ENCODE measurements around the gene PDE8B. TPM values are rescaled to one million over a fixed set of nuclear protein-coding genes. Genes with fewer than 3 reads are reported as not detected.

PDE8B gene
- total and polyA plus RNA-seq, 12 donors = 0.27 to 5.6 (median 1.4) TPM

DNA sequence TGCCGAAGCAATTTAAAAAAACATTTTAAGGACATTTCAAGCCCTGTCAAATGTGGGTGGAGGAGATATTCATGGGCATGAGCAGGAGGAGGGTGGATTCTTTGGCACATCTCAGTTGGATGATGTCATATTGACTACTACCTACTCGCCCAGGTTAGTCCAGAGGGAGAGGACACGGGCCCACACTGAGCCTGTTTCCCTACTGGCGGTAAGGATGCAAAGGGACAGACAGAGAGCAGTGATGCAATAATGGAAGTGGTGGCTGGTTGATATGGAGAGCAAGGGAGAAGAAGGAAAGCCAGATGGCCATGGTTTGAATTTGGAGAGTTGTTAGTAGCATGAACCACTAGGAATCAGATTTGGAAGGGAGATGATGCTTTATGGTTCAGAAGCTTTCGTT is 34.1 kb upstream of the PDE8B start:
- intact Hi-C loops (cut with DNase I) = no loop called here
- Histone ChIP-seq H3K4me3 (no peak overlapping the region), H3K9me3 (no peaks in the 10 kb centered on the region), H3K36me3 (no peaks in the 10 kb centered on the region), H3K27ac (no peak overlapping the region), H3K27me3 (peaks cover 4 to 38% (median 23%) of the 10 kb centered on the region in 7 donors), H3K4me1 (peaks cover 4 to 15% (median 8%) of the 10 kb centered on the region in 9 donors)
- ATAC-seq (no peak), DNase-seq (no peak)
- TF ChIP-seq CTCF (IDR thresholded peaks at IDR 0.05) = no peak
- WGBS, 2 donors = 95 to 98% methylated on average over 5 of the region's 5 CpGs

- Histone ChIP-seq H3K27ac (no peak overlapping the region), H3K4me3 (no peak overlapping the region), H3K4me1 (peaks cover 4 to 23% (median 8%) of the 10 kb centered on the region in 9 donors), H3K36me3 (no peaks in the 10 kb centered on the region), H3K9me3 (no peaks in the 10 kb centered on the region), H3K27me3 (peaks cover 4 to 49% (median 23%) of the 10 kb centered on the region in 7 donors)
- ATAC-seq = no peak
- no peak for TF ChIP-seq CTCF (IDR thresholded peaks at IDR 0.05)
- intact Hi-C loops (cut with DNase I) = no loop called here
- WGBS, 2 donors = 91 to 96% methylated on average over 5 of the region's 5 CpGs
- no peak for DNase-seq
These were observed 32.9 kb upstream of the PDE8B start for GRCh38 chr5:77177576-77177975.

- H3K36me3 ChIP-seq = no peaks in the 10 kb centered on the region
- H3K27me3 ChIP-seq = peaks cover 4 to 61% (median 23%) of the 10 kb centered on the region in 7 donors
- peak in 7 of 8 donors; percentile 29 to 74 (median 65) for ATAC-seq
- 3% methylated on average over 69 of the region's 69 CpGs for WGBS, 2 donors
- H3K27ac ChIP-seq = no peak overlapping the region
- peaks cover 4 to 23% (median 8%) of the 10 kb centered on the region in 9 donors for H3K4me1 ChIP-seq
- no peak for TF ChIP-seq CTCF (IDR thresholded peaks at IDR 0.05)
- DNase-seq = peak in 1 of 2 donors; percentile 26
- peaks cover 0 to 6% (median 0%) of the 10 kb centered on the region in 11 donors for H3K9me3 ChIP-seq
- peak overlapping the region in 9 of 10 donors; percentile 37 to 57 (median 48) for H3K4me3 ChIP-seq
- intact Hi-C loops (cut with DNase I) = no loop called here
These were observed 30.1 kb upstream of the PDE8B start for GRCh38 chr5:77180167-77181081.

GRCh38 chr5:77181173-77181572 is 29.3 kb upstream of the PDE8B start:
- Histone ChIP-seq H3K27ac (no peak overlapping the region), H3K27me3 (peaks cover 4 to 61% (median 23%) of the 10 kb centered on the region in 7 donors), H3K4me3 (no peak overlapping the region), H3K9me3 (peaks cover 0 to 6% (median 0%) of the 10 kb centered on the region in 11 donors), H3K36me3 (no peaks in the 10 kb centered on the region), H3K4me1 (peaks cover 4 to 23% (median 8%) of the 10 kb centered on the region in 9 donors)
- DNase-seq (no peak), ATAC-seq (peak in 3 of 8 donors; percentile 17 to 21 (median 19))
- no peak for TF ChIP-seq CTCF (IDR thresholded peaks at IDR 0.05)
- 16 to 20% methylated on average over 15 of the region's 15 CpGs for WGBS, 2 donors
- intact Hi-C loops (cut with DNase I) = no loop called here

All from heart right ventricle (tissue), 16 donors.